Endothelial cell of umbilical vein (primary cell): ENCODE data around the gene SLC4A2. TPM values are rescaled to one million over a fixed set of nuclear protein-coding genes. Genes with fewer than 3 reads are reported as not detected.

ENCODE experiments used
- BruUV-seq: library from RNA; stranded (reverse); fragments of 400-500 nt; replicated peaks from 2 replicates; lab custom pipeline; 2021; lab: Mats Ljungman, UMichigan
- CTCF ChIA-PET: fragments of 300-600, 350-600 bp; sonication (Branson Sonifier 250); formaldehyde crosslinking; loops from one replicate; lab custom pipeline; 2021; ENCODE audit warnings: antibody characterized with exemption, inconsistent platforms; lab: Charles Lee
- POLR2A ChIA-PET: fragments of 300-600, 350-600 bp; sonication (Branson Sonifier 250); formaldehyde crosslinking; loops from one replicate; lab custom pipeline; 2021; ENCODE audit warnings: antibody characterized with exemption, inconsistent platforms; lab: Charles Lee
- DNase-seq: peaks from one replicate; pipeline ENCODE4 v3.0.0-alpha.2; 2011; ENCODE audit warnings: low read depth, low spot score
- FAIRE-seq: peaks from 2 replicates; lab custom pipeline; 2011; peaks lifted over from hg19 to GRCh38; lab: Jason Lieb, UNC
- H2AFZ ChIP-seq: 2 replicates; pipeline ENCODE4 v1.6.0; 2012; ENCODE audit warnings: low read depth, low read length, control low read depth, inconsistent platforms
- H3K27ac ChIP-seq: 2 replicates; pipeline ENCODE4 v1.5.1; 2011; ENCODE audit warnings: low read depth, mild to moderate bottlenecking, control low read depth, low read length, moderate library complexity; ENCODE audit not compliant: insufficient read depth
- H3K27me3 ChIP-seq, 2 experiments: 2 replicates each; pipeline versions ENCODE4 v1.6.0 to v1.6.1; 2011; ENCODE audit warnings: low read length in 2 of 2, mixed read lengths in 1 of 2; ENCODE audit not compliant: control insufficient read depth in 2 of 2, insufficient read depth in 2 of 2
- H3K36me3 ChIP-seq, 2 experiments: 2 replicates in 1 of 2; 3 replicates in 1 of 2; pipeline ENCODE4 v1.5.1; 2011; ENCODE audit warnings: low read length in 2 of 2, mild to moderate bottlenecking in 1 of 2, moderate library complexity in 1 of 2; ENCODE audit not compliant: control insufficient read depth in 2 of 2, insufficient read depth in 2 of 2; ENCODE audit errors: extremely low read depth in 1 of 2
- H3K4me1 ChIP-seq: 3 replicates; pipeline ENCODE4 v1.5.1; 2011; ENCODE audit warnings: mild to moderate bottlenecking, low read length; ENCODE audit not compliant: control insufficient read depth, insufficient read depth; ENCODE audit errors: extremely low read depth
- H3K4me2 ChIP-seq: 2 replicates; pipeline ENCODE4 v1.6.1; 2011; ENCODE audit warnings: low read length, control low read depth, mixed read lengths; ENCODE audit not compliant: insufficient read depth
- H3K4me3 ChIP-seq, 3 experiments: fragments of 200-600 bp in 1 of 3; sonication (generic), shearing (Covaris generic) in 1 of 3; replicated peaks in 1 of 3; 2 replicates each; pipeline ENCODE4 v1.5.1; 2011 to 2016; ENCODE audit warnings: control low read depth in 3 of 3, low read length in 3 of 3, mild to moderate bottlenecking in 2 of 3, inconsistent platforms in 1 of 3, low read depth in 1 of 3, moderate library complexity in 1 of 3; ENCODE audit not compliant: insufficient read depth in 1 of 3
- H3K79me2 ChIP-seq: 2 replicates; pipeline ENCODE4 v1.6.0; 2012; ENCODE audit warnings: low read length, inconsistent platforms; ENCODE audit not compliant: control insufficient read depth, insufficient read depth
- H3K9ac ChIP-seq: replicated peaks from 2 replicates; pipeline ENCODE3; 2011; ENCODE audit warnings: low read length, control low read depth; ENCODE audit not compliant: insufficient read depth; ENCODE audit errors: extremely low read depth
- H3K9me1 ChIP-seq: replicated peaks from 3 replicates; pipeline ENCODE4 v1.6.0; 2011; ENCODE audit warnings: mild to moderate bottlenecking, low read length; ENCODE audit not compliant: control insufficient read depth, insufficient read depth; ENCODE audit errors: extremely low read depth
- H3K9me3 ChIP-seq: replicated peaks from 2 replicates; pipeline ENCODE4 v1.5.1; 2012; ENCODE audit warnings: low read length, inconsistent platforms; ENCODE audit not compliant: control insufficient read depth, insufficient read depth
- H4K20me1 ChIP-seq: replicated peaks from 2 replicates; pipeline ENCODE3; 2011; ENCODE audit warnings: mild to moderate bottlenecking, low read length; ENCODE audit not compliant: control insufficient read depth, insufficient read depth; ENCODE audit errors: extremely low read depth
- CTCF ChIP-seq, 2 donors: IDR thresholded peaks; 1 replicate in 1 of 2; 2 replicates in 1 of 2; pipeline ENCODE4 v1.5.1; 2011; ENCODE audit warnings: low read length in 2 of 2, mild to moderate bottlenecking in 2 of 2, moderate library complexity in 2 of 2, control low read depth in 1 of 2, inconsistent platforms in 1 of 2, low read depth in 1 of 2; ENCODE audit not compliant: insufficient read depth in 1 of 2; ENCODE audit errors: extremely low read depth in 1 of 2
- EZH2 ChIP-seq: IDR thresholded peaks from 2 replicates; pipeline ENCODE4 v1.6.1; 2012; ENCODE audit warnings: borderline replicate concordance, low read depth, mild to moderate bottlenecking, moderate library complexity, low read length, inconsistent platforms; ENCODE audit not compliant: severe bottlenecking
- FOS ChIP-seq: IDR thresholded peaks from 2 replicates; pipeline ENCODE4 v1.6.1; 2011; ENCODE audit warnings: mild to moderate bottlenecking, low read length, moderate library complexity, borderline replicate concordance; ENCODE audit not compliant: insufficient read depth
- GATA2 ChIP-seq: IDR thresholded peaks from 2 replicates; pipeline ENCODE4 v1.7.0; 2011; ENCODE audit warnings: low read depth, mild to moderate bottlenecking, moderate library complexity, mixed read lengths, low read length; ENCODE audit not compliant: insufficient read length, insufficient read depth
- JUN ChIP-seq: IDR thresholded peaks from 2 replicates; pipeline ENCODE4 v1.6.1; 2011; ENCODE audit warnings: borderline replicate concordance, low read depth; ENCODE audit not compliant: insufficient read length, insufficient read depth
- MAX ChIP-seq: IDR thresholded peaks from 2 replicates; pipeline ENCODE4 v1.6.1; 2011; ENCODE audit not compliant: insufficient read depth, insufficient read length
- MYC ChIP-seq: IDR thresholded peaks from one replicate; pipeline ENCODE4 v1.6.1; 2011; ENCODE audit warnings: mild to moderate bottlenecking, low read depth, low read length
- POLR2A ChIP-seq: IDR thresholded peaks from 2 replicates; pipeline ENCODE4 v1.6.1; 2012; ENCODE audit warnings: low read depth, mild to moderate bottlenecking, control low read depth, low read length
- POLR2AphosphoS5 ChIP-seq: IDR thresholded peaks from 2 replicates; pipeline ENCODE4 v1.6.1; 2012; ENCODE audit warnings: low read depth, mild to moderate bottlenecking, control low read depth, low read length, moderate library complexity; ENCODE audit not compliant: insufficient read depth
- dilution Hi-C: fragments of 300-500 bp; cut with MboI; formaldehyde crosslinking; loops from one replicate; pipeline ENCODE4 v1.15.0; 2019; ENCODE audit warnings: low sequenced_read_pairs; ENCODE audit not compliant: extremely low pct_ligation_motif_present
- intact Hi-C: fragments of 100-400 bp; cut with micrococcal nuclease; formaldehyde crosslinking; loops from one replicate; pipeline ENCODE4 v1.10.0; 2022
- polyA plus RNA-seq, 4 experiments: library from polyadenylated mRNA; depleted of rRNA in 3 of 4; stranded (reverse) in 3 of 4; unstranded in 1 of 4; fragments of >200 nt; gene quantifications; 2 replicates each; pipeline versions ENCODE4 v1.2.1 to v1.2.3, GENCODE V29; 2011 to 2012; ENCODE audit warnings: missing spikeins in 1 of 4
- total RNA-seq: library from RNA; stranded (reverse); gene quantifications from 2 replicates; pipeline ENCODE4 v1.2.3, GENCODE V29; 2021

SLC4A2 gene
- total and polyA plus RNA-seq, 2 donors (not counting 3 experiments of a cell fraction or from before 2014, with no cell fraction given), result 108 to 172 TPM

DNA sequence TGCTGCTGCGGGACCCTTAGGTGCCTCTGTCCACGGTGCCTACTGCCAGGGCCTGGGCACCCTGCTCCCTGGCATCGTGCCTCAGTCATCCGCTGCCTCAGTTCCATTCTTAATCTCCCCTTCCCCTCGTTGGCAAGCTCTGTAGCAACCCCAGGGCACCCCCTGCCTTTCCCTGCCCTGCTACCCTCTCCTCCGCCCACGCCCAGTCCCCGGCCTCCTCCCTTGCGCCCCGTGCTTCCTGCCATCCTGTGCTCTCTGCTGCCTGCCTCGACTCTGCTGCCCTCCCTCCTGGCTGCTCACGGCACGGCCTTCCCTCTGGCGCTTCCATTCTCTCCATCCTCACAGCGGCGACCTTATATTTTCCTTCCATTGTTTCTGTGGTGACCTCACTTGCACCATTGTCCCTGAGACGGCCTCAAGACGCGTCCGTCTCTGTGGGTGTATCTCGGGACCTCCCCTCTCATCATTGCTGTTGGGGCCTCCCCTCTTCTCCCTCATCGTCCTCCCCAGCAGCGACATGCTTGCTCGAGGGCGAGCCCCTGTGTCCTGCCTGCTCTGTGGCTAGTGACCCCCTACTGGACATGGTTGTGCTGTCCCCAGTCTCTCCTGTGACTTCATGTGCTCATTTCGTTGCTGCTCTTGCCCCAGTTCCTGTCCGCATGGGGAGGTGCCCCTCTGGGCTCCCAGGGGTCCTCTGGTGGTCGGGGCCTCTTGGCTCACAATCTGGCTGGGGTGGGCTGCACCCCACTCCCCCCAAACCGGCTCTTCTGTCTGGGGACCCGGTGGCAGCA is 62.2 kb downstream of the SLC4A2 start:
- H3K36me3 ChIP-seq, result peaks cover 12 to 60% of the 10 kb centered on the region in 2 experiments
- H3K27me3 ChIP-seq, result no peaks in the 10 kb centered on the region
- BruUV-seq, result no TSS peak
- H4K20me1 ChIP-seq, result peaks cover 2% of the 10 kb centered on the region
- no peaks in the 10 kb centered on the region for H3K9me3 ChIP-seq
- H3K4me2 ChIP-seq, result no peak overlapping the region
- H3K27ac ChIP-seq, result no peak overlapping the region
- dilution Hi-C loops (no loop called here), intact Hi-C loops (no loop called here)
- no peak for TF ChIP-seq FOS
- TF ChIP-seq CTCF (IDR thresholded peaks at IDR 0.05; ENCODE audit: extremely low read depth in 1 of 2, insufficient read depth in 1 of 2, low read depth in 1 of 2, low read length in 2 of 2), result no peak
- no peak for TF ChIP-seq GATA2
- TF ChIP-seq POLR2A, result no peak
- TF ChIP-seq MAX, result no peak
- no peak for TF ChIP-seq JUN
- no peak for TF ChIP-seq EZH2
- no peak for TF ChIP-seq POLR2AphosphoS5
- TF ChIP-seq MYC, result no peak
- CTCF ChIA-PET, result no interaction called here
- peak; percentile 31 for FAIRE-seq
- POLR2A ChIA-PET, result no interaction called here
- peaks cover 6% of the 10 kb centered on the region for H3K4me1 ChIP-seq
- no peak overlapping the region for H3K9ac ChIP-seq
- H3K9me1 ChIP-seq, result no peaks in the 10 kb centered on the region
- DNase-seq, result peak; percentile 15
- peaks cover 10% of the 10 kb centered on the region for H3K79me2 ChIP-seq
- no peak overlapping the region for H2AFZ ChIP-seq
- no peak overlapping the region for H3K4me3 ChIP-seq
